T-helper 1 cell treated with Interleukin-12 subunit alpha and Interleukin-12 subunit beta and Interleukin-4 antibody, amounts not matched to agents 30 ng/mL and 1 ng/mL, for 36 hours (primary cell): Measurements from ENCODE around the gene DCTN2. TPM values are rescaled to one million over a fixed set of nuclear protein-coding genes. Genes with fewer than 3 reads are reported as not detected.

Source experiments
- intact Hi-C: fragments of 100-400 bp; cut with micrococcal nuclease; formaldehyde crosslinking; loops from one replicate; pipeline ENCODE4 v1.15.1; 2024
- total RNA-seq: library from RNA; stranded (reverse); gene quantifications from 2 replicates; pipeline ENCODE4 v1.2.3, GENCODE V29; 2022

The DCTN2 gene
- total RNA-seq, 1 donor from 2014 or later: 89.2 TPM

GRCh38 chr12:57550641-57551549, 3.9 kb upstream of the DCTN2 start:
- intact Hi-C loops: no loop called here

DNA sequence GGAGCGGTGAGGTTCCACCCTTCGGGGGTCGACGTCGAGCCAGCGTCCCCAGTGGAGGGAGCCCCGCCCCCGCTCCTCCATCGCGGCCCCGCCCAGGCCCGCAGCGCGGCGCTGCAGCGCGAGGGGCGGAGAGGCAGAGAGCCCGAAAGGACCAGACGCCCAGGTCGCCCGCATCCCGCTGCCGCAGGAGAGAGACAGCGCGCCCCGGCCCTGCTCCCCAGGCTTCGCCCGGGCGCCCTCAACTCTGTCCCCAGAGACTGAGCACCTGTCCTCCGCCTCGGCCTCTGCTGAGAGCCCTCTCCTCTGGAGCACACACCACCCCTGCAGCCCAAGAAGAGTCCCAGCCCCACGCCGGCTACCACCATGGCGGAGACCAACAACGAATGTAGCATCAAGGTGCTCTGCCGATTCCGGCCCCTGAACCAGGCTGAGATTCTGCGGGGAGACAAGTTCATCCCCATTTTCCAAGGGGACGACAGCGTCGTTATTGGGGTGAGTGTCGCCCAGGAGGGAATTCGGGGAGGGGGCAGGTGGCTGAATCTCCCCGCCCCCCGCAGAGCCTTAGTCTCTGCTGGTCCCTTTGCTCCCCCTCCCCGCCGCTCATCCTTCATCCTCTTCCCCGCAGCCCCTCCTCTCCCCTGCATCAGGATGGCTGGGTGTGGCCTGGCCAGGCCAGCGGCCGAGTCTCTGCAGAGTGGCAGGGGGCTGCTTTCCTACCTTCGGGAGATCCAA, 3.1 kb upstream of the DCTN2 start, which contains the start of gene KIF5A:
Gene KIF5A (plus strand): TSS at position 136 of the 732 bp plus-strand sequence. CDS start 228 bp downstream, at position 364.
- intact Hi-C loops: no loop called here

DNA sequence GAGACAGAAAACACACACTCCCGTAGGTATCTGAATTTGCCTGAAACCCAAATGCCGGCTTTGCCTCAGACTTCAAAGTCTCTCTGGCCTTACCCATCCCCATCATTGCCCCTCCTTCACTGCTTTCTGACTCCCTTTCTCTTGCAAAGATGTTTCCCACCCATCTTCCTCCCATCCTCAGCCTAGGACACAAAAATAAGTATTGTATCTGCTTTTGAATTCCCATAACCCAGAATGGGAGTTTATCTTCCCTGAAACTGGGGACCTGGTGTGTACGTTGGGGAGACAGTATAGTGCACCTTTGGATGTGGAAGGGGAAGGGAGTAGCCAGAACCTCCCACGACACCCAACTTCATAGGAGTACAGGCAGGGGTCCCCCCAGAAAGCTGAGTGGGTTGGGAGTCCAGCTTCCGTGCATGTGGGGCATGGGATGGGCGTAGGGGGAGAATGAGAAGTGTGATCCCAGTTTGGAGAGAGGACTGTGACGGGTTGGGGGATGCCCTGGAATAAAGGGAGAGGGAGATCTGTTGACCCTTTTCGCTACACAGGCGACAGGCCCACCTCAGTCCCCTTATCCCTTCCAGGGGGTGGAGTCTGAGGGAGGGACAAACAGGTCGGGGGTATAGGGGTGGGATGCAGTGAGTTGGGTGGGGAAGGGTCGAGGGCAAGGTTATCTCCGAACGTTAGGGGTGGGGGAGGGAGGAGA, 2.4 kb upstream of the DCTN2 start:
- intact Hi-C loops: no loop called here

- intact Hi-C loops: no loop called here
Observed at GRCh38 chr12:57548488-57548887, 1.5 kb upstream of the DCTN2 start.

DNA sequence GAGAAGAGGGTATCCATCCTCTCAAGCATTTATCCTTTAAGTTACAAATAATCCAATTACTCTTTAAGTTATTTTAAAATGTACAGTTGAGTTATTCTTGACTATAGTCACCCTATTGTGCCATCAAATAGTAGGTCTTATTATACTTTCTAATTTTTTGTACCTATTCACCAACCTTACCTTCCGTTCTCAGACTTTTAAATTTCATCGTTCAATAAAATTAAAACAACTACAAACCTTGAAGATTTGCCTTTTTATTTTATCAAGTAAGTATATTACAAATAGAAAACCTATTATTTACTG, 972 bp upstream of the DCTN2 start:
- intact Hi-C loops: no loop called here

GRCh38 chr12:57547288-57548012, 458 bp upstream of the DCTN2 start:
- intact Hi-C loops: loop anchor here (1.0 kb wide), 10 partner anchors 27 to 267 kb away; partner anchors contain the start of genes CDK4, DDIT3, GLI1 and PIP4K2C

GRCh38 chr12:57545809-57546437, 1.1 kb downstream of the DCTN2 start:
- intact Hi-C loops: no loop called here

DNA sequence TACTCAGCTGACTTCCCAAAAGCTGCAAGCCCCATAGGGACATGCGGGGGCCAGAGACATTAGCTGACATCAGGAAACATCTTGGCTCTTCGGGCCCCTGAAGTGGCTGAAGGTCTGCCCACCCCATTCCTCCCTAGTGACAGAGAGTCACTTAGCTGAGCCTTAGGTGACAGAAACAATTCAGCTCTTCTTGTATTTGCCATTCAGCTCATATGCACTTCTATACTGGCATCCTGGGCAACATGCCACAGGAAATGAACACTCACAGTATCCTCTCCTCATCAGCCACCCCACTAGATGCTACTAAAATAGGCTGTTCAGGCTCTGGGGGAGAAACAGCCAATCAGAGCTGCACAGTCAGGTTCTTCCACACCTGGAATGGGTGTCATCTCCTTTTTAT, 3.4 kb downstream of the DCTN2 start:
- intact Hi-C loops: no loop called here

DNA sequence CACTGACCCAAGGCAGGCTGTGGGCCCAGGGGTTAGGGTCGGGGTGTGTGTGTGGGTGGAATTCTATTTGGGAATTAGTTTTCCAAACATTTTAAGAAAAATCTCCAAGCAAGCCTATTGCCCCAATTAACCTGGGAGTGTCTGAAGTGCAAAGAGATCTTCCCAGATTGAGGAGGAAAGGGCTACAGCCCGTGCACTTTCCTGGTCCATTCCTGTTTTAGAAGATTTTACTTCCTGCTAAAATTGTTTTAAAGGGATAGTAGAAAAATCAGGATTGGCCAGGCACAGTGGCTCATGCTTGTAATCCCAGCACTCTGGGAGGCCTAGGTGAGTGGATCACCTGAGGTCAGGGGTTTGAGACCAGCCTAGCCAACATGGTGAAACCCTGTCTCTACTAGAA, 5.3 kb downstream of the DCTN2 start:
- intact Hi-C loops: no loop called here

- intact Hi-C loops: no loop called here
Observed at GRCh38 chr12:57541001-57541400, 6.0 kb downstream of the DCTN2 start.

DNA sequence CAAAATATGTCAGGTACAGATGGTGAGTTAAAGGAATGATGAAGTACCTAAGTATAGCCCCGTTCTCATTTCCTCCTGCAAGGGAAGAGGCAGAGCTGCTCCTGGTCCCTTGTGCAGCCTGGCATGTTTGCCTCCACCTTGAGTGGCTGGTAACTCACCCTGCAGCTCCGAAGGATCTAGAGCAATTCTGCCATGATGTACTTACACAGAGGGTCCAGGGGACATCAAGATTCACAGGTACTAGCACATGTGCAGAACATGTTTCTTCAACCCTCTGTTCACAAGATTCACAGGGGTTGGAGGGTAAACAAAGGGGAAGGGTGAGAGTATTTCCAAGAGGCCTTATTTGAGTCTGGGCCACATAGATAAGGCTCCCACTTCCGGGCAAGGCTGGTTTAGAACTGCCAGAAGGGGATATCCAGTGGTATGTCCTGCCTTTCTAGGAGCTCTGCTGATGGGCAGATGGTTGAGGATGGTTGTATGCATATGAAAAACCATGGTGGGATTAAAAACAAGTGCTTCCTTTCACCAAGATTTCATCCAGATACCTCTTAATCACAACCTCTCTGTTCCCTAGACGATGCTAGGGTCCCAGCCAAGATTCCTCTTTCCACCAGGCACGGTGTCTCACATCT, 7.7 kb downstream of the DCTN2 start:
- intact Hi-C loops: no loop called here

GRCh38 chr12:57536597-57536942, 10.4 kb downstream of the DCTN2 start:
- intact Hi-C loops: no loop called here

DNA sequence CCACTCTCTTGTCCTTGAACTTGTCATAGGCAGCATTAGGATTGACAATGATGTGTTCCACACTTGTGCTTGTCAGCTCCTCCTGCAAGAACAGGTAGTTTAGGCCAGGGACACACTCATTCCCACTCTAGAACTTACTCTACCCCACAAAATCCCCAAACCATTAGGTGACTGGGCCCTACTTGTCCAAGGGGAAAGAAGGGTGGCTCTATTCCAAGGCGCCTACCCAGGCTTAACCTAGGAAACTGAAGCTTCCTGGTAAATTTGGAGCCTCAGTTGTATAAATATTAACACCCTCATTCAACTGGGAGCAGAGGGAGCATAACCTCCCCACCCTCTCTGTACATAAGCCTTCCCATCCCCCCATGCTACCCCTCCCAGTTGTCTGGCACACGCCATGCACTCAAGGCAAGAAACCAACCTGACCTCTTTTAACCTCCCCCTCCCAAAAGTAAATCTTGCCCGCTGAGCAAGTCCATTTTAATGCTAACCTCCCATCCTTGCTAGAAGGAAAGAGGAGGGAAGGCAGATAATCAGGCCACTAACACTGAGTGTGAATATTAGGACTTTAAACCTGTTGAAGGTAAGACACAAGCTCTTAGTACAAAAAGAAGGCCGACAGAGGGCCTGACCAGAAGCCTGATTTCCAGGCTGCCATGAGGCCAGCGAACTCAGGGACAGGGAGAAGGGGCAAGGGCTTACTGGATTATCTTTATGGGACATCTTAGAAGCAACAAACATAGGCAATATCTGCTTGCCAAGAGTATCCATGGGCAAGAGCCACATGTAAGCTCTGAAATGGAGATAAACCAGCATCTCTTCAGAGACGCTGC, 11.0 kb downstream of the DCTN2 start:
- intact Hi-C loops: no loop called here

GRCh38 chr12:57534991-57535543, 11.9 kb downstream of the DCTN2 start:
- intact Hi-C loops: no loop called here

DNA sequence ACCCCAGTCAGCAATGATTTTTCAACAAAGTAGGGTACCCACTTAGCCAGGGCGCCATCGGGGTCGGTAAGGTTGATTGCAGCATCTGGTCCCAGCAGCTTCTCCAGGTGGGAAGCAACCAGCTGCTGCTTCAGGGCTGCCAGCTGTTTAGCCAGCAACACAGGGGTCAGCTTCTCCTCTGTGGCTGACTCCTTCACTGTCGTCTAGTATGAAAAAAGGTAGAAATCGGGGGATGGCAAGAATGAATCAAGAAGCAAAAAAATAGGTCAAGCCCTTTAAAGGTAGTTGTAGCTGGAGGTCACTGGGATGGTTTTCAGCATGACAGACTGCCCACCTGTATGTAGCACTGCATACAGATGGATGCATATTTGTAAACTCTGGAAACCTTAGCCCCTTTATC, 12.7 kb downstream of the DCTN2 start:
- intact Hi-C loops: no loop called here

GRCh38 chr12:57533108-57533507, 13.9 kb downstream of the DCTN2 start:
- intact Hi-C loops: no loop called here

DNA sequence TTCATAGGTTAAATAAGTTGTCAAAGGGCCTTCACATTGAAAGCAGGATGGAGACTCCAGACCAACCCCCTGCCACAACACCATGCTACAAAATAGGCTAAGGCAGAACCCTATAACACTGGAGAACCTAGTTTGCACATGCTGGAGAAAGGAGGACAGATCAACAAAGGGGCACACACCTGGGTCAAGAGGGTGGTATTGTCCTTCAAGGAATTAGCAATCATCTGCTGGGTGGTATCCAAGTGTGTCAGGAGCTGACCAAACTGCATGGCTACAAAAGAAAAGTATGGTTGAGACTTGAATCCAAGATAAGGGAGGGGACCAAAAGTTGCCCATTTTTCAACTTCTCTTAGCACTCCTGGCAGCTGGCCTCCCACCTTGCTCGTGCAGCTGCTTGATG, 15.2 kb downstream of the DCTN2 start:
- intact Hi-C loops: no loop called here

- intact Hi-C loops: no loop called here
Observed at GRCh38 chr12:57530396-57531142, 16.4 kb downstream of the DCTN2 start.
